Aorta (tissue), 5 donors: ENCODE measurements around the gene LTB4R2. TPM values are rescaled to one million over a fixed set of nuclear protein-coding genes. Genes with fewer than 3 reads are reported as not detected.

Experiments used
- ATAC-seq: fragments of 200-7000 bp; cut with Tn5 transposase; one replicate; pipeline ENCODE4 v1.9.1; 2022; ENCODE audit warnings: moderate library complexity; ENCODE audit not compliant: low FRiP score
- DNase-seq, 2 donors: peaks; one replicate each; pipeline ENCODE4 v3.0.0-alpha.2; 2020
- H3K27ac ChIP-seq, 2 donors: one replicate each; pipeline ENCODE4 v1.5.1; 2013; ENCODE audit warnings: low read length in 2 of 2, mild to moderate bottlenecking in 2 of 2, moderate library complexity in 2 of 2, control low read depth in 1 of 2, inconsistent platforms in 1 of 2, low read depth in 1 of 2
- H3K27me3 ChIP-seq, 2 donors: one replicate each; pipeline ENCODE4 v1.6.1; 2013; ENCODE audit warnings: control low read depth in 1 of 2, low read length in 1 of 2, mild to moderate bottlenecking in 1 of 2, moderate library complexity in 1 of 2; ENCODE audit not compliant: insufficient read depth in 2 of 2, control insufficient read depth in 1 of 2
- H3K36me3 ChIP-seq, 2 donors: one replicate each; pipeline ENCODE4 v1.6.1; 2013; ENCODE audit warnings: control low read depth in 1 of 2, low read length in 1 of 2, mild to moderate bottlenecking in 1 of 2; ENCODE audit not compliant: insufficient read depth in 2 of 2, control insufficient read depth in 1 of 2
- H3K4me1 ChIP-seq, 2 donors: one replicate each; pipeline ENCODE4 v1.6.1; 2013; ENCODE audit warnings: low read length in 2 of 2, control low read depth in 1 of 2, mild to moderate bottlenecking in 1 of 2, moderate library complexity in 1 of 2; ENCODE audit not compliant: insufficient read depth in 2 of 2, control insufficient read depth in 1 of 2
- H3K4me3 ChIP-seq, 2 donors: one replicate each; pipeline ENCODE4 v1.5.1; 2013; ENCODE audit warnings: low read length in 2 of 2, control low read depth in 1 of 2, mild to moderate bottlenecking in 1 of 2
- H3K9me3 ChIP-seq: one replicate; pipeline ENCODE4 v1.6.1; 2013; ENCODE audit warnings: mild to moderate bottlenecking, low read length; ENCODE audit not compliant: control insufficient read depth
- WGBS, 2 donors: extraction: QIAGEN DNeasy Blood & Tissue Kit; methylation state at CpG; one replicate each; pipeline ENCODE4 v1.1.7; 2013; 5-methylcytosine and 5-hydroxymethylcytosine counted together
- intact Hi-C, 2 donors: fragments of 100-400 bp; cut with DNase I; formaldehyde crosslinking; loops; one replicate each; pipeline versions ENCODE4 v1.14.2 to v1.15.0; 2022
- polyA plus RNA-seq, 2 donors: library from polyadenylated mRNA; stranded (reverse); fragments of 200-250 nt; gene quantifications; one replicate each; pipeline ENCODE4 v1.2.3, GENCODE V29; 2013
- total RNA-seq, 2 donors: library from RNA; stranded (reverse); fragmentation: NEBNext Ultra II Directional; extraction: Animal tissue kit (Norgen Biotek cat#: 25700); gene quantifications; one replicate each; pipeline ENCODE4 v1.2.1, GENCODE V29; 2021
- donor health status: healthy with polysubstance abuse.
- donor health status: Bipolar disorder and iron deficiency.
- donor health status: DM: no; HTN: no; CAD: no.
- donor health status: DM: no; HTN: no; CAD: no.
- donor health status: DM: yes; HTN: yes; CAD: no.

The LTB4R2 gene
- total and polyA plus RNA-seq, 4 donors = 0.38 to 5.5 (median 2.3) TPM

DNA sequence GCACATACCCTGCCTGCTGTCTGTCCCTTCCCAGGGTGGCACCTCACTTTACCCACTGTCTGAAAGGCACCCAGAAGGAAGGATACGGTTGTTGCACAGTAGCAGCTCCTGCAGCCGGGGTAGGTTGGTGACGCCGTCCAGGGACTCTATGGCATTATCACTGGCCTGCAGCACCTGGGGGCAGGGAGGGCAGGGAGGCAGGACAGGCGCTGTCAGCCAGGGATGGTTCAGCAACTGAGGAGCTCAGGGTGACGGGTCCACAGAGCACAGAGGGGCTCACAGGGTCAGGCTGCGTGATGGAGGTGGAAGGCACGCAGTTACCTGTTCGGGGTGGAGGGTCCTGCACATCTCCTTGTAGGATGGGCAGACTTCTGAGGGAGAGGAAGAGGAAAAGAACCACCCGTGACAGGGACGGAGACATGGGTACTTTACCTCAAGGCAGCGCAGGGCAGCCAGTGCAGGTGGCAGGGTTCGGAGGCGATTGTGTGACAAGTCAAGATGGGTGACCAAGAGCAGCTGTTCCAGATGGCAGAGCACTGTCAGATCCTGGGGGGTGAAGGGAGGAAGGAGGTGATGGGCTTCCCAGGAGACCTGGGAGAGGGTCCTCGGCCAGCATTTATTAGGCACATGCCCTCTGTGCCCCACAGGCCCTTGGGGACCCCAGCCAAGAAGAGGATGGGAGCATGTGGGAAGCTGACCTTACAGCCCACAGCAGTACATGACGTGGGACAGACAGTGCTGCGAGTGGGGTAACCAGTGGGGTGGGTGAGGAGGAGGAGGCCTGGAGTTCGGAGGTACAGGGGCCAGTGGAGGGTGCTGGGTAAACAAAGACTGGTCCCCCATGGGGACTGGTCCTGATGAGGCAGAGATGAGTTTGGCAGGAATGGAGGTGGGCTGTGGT lies 43.3 kb upstream of the LTB4R2 start:
- no peaks in the 10 kb centered on the region for H3K9me3 ChIP-seq
- intact Hi-C loops = no loop called here
- H3K4me3 ChIP-seq = no peak overlapping the region
- peaks cover 0 to 4% of the 10 kb centered on the region in 2 donors for H3K36me3 ChIP-seq
- ATAC-seq (no peak), DNase-seq (peak in 1 of 2 donors; percentile 67)
- H3K27ac ChIP-seq = no peak overlapping the region
- H3K4me1 ChIP-seq = no peaks in the 10 kb centered on the region
- H3K27me3 ChIP-seq = no peaks in the 10 kb centered on the region
- WGBS, 2 donors = 81 to 87% methylated on average over 18 of the region's 18 CpGs

DNA sequence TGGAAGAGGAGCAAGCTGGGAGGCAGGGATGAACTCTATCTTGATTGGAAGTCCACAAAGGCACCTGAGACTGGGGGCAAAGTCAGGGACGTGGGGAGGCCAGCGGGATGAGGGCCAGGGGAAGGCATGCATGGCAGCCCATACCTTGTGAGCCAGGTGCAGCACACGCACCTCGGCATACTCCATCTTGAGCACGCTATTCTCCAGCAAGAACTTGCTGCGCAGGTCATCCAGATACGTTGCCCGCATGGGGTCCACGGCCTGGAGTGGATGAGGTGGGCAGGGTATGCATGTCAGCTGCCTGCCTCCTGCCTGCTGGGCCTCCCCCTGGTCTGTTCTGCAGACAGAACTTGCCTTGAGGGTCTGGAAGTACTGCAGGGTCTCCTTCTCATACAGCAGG lies 42.4 kb upstream of the LTB4R2 start:
- Histone ChIP-seq H3K9me3 (no peaks in the 10 kb centered on the region), H3K36me3 (peaks cover 0 to 4% of the 10 kb centered on the region in 2 donors), H3K4me3 (no peak overlapping the region), H3K27ac (no peak overlapping the region), H3K27me3 (no peaks in the 10 kb centered on the region), H3K4me1 (no peaks in the 10 kb centered on the region)
- no peak for ATAC-seq
- intact Hi-C loops = no loop called here
- WGBS, 2 donors = 90 to 91% methylated on average over 9 of the region's 9 CpGs
- no peak for DNase-seq

DNA sequence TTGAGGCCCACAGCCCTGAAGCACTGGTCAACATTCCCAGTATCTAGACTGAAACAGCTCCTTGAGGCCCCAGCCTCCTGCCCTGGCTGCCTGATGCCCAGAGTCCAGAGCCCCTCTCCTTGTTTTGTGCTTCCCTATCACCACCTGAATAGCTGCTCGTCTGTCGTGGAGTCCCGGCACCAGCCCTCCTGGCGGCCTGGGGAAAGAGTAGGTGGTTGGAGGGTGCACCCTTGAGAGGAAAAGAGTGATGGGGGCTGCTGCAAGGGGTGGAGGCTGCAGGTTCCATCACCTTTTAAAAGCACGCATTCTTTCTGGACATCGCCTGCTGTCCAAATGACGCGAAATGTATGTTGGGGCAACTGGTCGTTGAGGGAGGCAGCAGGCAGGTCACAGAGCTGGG lies 41.7 kb upstream of the LTB4R2 start:
- no peaks in the 10 kb centered on the region for H3K9me3 ChIP-seq
- H3K27ac ChIP-seq = no peak overlapping the region
- WGBS, 2 donors = 89 to 91% methylated on average over 9 of the region's 9 CpGs
- no peak overlapping the region for H3K4me3 ChIP-seq
- H3K27me3 ChIP-seq = no peaks in the 10 kb centered on the region
- ATAC-seq (no peak), DNase-seq (peak in 1 of 2 donors; percentile 39)
- H3K36me3 ChIP-seq = peaks cover 0 to 4% of the 10 kb centered on the region in 2 donors
- no peaks in the 10 kb centered on the region for H3K4me1 ChIP-seq
- intact Hi-C loops = no loop called here

DNA sequence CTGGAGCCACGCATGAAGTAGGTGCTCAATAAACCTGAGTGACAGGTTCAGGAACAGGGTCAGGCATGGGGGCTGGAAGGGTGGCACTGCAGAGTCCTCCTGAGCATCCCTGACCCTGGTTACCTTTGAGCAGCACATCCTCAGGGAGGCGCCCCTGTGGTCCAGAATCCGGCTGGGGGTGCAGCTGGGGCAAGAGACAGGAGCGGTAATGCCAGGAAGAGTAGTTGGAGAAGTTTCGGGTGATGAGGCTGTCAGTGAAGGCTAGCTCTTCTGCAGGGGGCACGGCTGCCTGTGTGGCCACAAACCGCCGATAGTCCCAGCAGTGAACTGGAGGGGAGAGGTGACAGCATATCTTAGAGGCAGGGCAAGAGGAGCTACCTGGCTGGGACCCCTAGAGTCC lies 40.6 kb upstream of the LTB4R2 start:
- H3K4me1 ChIP-seq = no peaks in the 10 kb centered on the region
- intact Hi-C loops = no loop called here
- peaks cover 0 to 4% of the 10 kb centered on the region in 2 donors for H3K36me3 ChIP-seq
- no peaks in the 10 kb centered on the region for H3K9me3 ChIP-seq
- H3K27me3 ChIP-seq = no peaks in the 10 kb centered on the region
- no peak overlapping the region for H3K4me3 ChIP-seq
- peak in 1 of 2 donors; percentile 56 for DNase-seq
- no peak for ATAC-seq
- 94 to 95% methylated on average over 8 of the region's 8 CpGs for WGBS, 2 donors
- H3K27ac ChIP-seq = no peak overlapping the region

DNA sequence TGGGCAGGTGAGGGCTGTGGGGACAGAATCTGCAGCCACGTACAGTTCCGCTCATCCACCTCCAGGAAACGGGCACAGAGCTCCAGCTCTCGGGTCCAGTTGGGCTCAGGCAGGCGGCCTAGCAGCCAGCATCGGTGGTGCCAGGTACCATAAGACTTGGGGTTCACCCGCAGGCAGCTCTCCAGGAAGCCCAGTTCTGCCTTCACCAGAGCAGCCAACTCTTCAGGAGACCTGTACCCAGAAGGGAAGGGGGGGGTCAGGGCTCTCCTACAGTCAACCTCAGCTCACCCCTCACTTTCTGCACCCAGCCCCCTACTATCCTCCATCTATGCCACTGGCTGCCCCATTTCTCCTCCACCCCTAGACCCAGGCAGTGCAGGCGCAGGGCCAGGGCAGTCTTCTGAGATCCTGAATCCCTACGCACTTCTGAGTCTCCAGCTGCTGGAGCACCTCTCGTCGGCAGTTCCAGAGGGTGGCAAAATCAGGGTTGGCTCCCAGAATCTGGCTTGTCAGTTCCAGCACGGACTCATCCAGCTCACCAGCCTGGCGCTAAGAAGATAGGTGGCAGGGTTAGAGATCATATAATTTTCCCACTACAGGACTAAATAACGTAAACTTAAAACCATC lies 39.9 kb upstream of the LTB4R2 start:
- intact Hi-C loops = no loop called here
- no peak for DNase-seq
- H3K4me1 ChIP-seq = no peaks in the 10 kb centered on the region
- H3K4me3 ChIP-seq = no peak overlapping the region
- H3K36me3 ChIP-seq = peaks cover 0 to 4% of the 10 kb centered on the region in 2 donors
- H3K27me3 ChIP-seq = no peaks in the 10 kb centered on the region
- no peaks in the 10 kb centered on the region for H3K9me3 ChIP-seq
- WGBS, 2 donors = 93 to 94% methylated on average over 14 of the region's 14 CpGs
- ATAC-seq = no peak
- no peak overlapping the region for H3K27ac ChIP-seq

DNA sequence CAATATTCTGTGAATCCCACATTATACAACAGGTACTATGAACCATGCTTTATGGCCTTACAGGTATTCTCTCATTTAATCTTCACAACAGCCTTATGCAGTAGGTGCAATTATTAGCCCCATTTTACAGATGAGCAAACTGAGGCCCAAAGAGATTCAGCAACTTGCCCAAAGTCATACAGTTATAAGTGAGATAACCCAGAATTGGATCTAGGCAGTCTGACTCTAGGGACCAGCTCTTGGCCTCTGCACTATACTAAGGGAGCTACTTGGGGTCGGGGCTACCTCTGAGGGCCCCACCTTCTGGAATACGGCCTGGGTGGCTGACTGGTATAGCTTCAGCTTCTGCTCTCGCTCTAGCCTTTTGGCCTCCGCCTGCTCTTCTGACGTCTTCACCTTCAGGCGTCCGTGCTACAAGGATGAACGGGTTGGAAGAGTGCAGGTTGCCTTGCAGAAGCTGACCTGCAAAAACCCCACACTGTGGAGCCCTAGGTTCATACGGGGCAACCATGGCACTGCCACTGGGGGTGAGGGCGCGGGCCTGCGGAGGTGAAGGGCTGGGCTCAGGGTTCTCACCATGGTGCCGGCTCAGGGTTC lies 39.3 kb upstream of the LTB4R2 start:
- no peak for DNase-seq
- no peaks in the 10 kb centered on the region for H3K4me1 ChIP-seq
- H3K27me3 ChIP-seq = no peaks in the 10 kb centered on the region
- peaks cover 0 to 2% of the 10 kb centered on the region in 2 donors for H3K36me3 ChIP-seq
- ATAC-seq = no peak
- WGBS, 2 donors = 12 to 15% methylated on average over 13 of the region's 13 CpGs
- H3K9me3 ChIP-seq = no peaks in the 10 kb centered on the region
- peak overlapping the region in 1 of 2 donors; percentile 79 for H3K27ac ChIP-seq
- H3K4me3 ChIP-seq = peak overlapping the region; percentile 54 to 64
- intact Hi-C loops = loop anchor here in 1 of 2 donors (1.0 kb wide), 1 partner anchor 27 kb away; no protein-coding TSS in a partner anchor

DNA sequence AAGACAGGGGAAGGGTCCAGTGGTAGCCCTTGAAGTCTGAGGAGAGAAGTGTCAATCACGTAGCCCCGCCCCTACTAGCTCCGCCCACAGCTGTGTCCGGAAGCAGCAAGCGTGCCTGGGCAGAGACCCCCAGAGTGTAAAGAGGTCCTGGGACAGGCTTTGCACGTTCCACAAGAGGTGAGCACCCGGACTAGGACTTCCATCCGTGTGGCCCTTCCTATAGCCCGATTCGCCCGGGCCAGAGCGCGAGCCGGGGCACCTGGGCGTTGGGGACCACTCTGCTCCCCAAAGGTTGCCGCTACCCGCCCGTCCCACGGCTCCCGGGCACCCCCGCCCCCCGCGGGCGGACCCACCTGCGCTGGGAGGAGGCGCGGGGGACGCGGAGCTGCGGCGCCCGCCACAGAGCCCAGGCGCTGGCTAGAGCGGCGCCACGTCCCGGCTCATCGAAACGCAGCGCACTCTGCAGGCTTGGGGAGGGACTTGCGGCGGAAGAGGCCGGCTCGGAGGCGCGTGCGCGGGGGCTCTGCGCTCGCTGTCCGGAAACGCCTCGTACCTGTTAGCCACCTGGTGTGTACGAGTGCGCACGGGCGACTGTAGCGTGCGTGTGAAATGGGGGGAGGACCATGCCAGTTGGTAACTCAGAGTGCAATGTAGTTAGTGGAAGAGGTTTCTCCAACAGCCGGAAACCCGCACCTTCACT lies 38.7 kb upstream of the LTB4R2 start, which contains the start of gene RABGGTA:
RABGGTA (minus strand) TSS at position 464 of the 700 bp plus-strand sequence. CDS start 482 bp downstream, outside the sequence.
- H3K4me1 ChIP-seq = no peaks in the 10 kb centered on the region
- no peaks in the 10 kb centered on the region for H3K9me3 ChIP-seq
- peaks cover 0 to 2% of the 10 kb centered on the region in 2 donors for H3K36me3 ChIP-seq
- 0 to 1% methylated on average over 51 to 61 of the region's 61 CpGs for WGBS, 2 donors
- intact Hi-C loops = loop anchor here in 1 of 2 donors (1.0 kb wide), 1 partner anchor 28 kb away; no protein-coding TSS in a partner anchor
- DNase-seq (peak; percentile 93 to 96), ATAC-seq (peak; percentile 95)
- no peaks in the 10 kb centered on the region for H3K27me3 ChIP-seq
- peak within 1 kb of the TSS; percentile 54 to 64 for H3K4me3 ChIP-seq
- peak within 1 kb of the TSS; percentile 58 to 79 for H3K27ac ChIP-seq

DNA sequence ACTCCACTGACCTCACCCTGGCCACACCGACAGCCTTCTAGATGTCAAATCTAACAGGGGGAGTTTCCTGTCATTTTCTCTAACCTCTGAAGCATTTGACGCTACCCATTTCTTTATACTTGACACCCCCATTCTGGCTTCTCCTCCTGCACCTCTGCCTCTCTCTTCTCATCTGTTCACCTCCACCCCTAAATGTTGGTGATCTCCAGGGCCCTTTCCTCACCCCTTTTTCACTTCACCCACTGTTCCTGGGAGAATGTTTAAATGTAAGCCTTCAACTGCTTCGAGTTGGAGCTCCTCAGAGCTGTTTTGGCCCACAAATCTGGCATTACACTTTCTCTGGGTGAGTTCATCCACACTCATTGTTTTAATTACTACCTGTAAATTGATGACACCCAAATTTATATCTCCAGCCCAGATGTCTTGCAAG lies 38.1 kb upstream of the LTB4R2 start:
- Histone ChIP-seq H3K4me3 (peak overlapping the region in 1 of 2 donors; percentile 54), H3K27me3 (no peaks in the 10 kb centered on the region), H3K9me3 (no peaks in the 10 kb centered on the region), H3K27ac (peak overlapping the region in 1 of 2 donors; percentile 30), H3K36me3 (peaks cover 0 to 2% of the 10 kb centered on the region in 2 donors), H3K4me1 (no peaks in the 10 kb centered on the region)
- ATAC-seq (no peak), DNase-seq (no peak)
- intact Hi-C loops = loop anchor here in 1 of 2 donors (1.0 kb wide), 1 partner anchor 29 kb away; no protein-coding TSS in a partner anchor
- 23 to 26% methylated on average over 3 of the region's 3 CpGs for WGBS, 2 donors
